SH-SY5Y (cell line): ENCODE measurements around the gene FBXW8.

ENCODE experiments used
- GATA2 ChIP-seq: IDR thresholded peaks from 2 replicates; pipeline ENCODE4 v1.6.1; 2011; ENCODE audit warnings: mild to moderate bottlenecking, low read depth, low read length
- GATA3 ChIP-seq: IDR thresholded peaks from 2 replicates; pipeline ENCODE4 v1.6.1; 2011; ENCODE audit warnings: low read depth, mild to moderate bottlenecking, low read length, moderate library complexity

DNA sequence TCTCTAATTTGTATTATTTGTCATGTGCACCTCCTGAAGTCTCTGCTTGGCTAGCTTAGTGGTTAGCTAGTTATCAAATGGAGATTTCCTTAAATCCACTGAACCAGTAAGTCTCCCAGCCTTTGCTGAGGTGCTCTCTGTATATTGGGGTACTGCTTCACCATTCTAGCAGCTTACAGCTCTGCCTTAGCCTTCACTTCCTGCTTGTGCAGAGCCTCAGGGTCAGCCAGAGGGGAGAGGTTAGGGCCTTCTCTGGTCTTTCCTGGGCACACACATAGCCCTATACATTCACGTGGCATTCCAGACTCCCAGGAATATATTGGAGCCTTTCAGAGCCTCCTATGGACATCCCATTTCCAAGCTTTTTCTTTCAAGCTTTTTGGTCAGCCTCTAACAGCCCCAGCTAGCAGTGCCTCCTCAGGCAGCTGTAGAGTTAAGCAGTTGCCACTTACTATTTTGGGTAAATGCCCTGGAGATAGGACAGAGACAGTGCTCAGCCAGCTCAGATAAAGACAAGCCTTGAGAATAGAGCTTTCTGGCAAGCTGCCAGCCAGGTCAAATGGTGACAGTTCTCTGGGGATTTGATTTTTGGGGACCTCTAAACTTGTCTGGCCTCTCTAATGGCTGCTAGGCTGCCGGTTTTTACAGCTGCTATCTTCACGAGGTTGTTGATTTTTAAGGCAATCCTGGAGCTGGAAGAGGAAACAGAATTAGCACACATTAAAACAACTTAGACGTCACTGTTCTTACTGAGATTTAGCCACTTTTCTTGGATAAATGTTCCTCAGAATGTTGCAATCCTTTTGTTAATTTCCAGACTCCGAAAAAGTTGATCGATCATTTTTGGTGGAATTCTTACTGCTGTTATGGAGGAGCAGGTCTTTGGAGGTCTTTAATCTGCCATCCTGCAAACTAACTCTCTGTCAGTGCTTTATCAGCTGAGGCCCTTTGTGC, 32.9 kb downstream of the FBXW8 start:
- TF ChIP-seq GATA3 (no peak), GATA2 (no peak)
